Measurements from ENCODE around the gene TMEM101. TPM values are rescaled to one million over a fixed set of nuclear protein-coding genes. Genes with fewer than 3 reads are reported as not detected.

The TMEM101 gene
- total and polyA plus RNA-seq, 2 donors (not counting 1 experiment from before 2014, with no cell fraction given): 26.0 to 107 TPM

DNA sequence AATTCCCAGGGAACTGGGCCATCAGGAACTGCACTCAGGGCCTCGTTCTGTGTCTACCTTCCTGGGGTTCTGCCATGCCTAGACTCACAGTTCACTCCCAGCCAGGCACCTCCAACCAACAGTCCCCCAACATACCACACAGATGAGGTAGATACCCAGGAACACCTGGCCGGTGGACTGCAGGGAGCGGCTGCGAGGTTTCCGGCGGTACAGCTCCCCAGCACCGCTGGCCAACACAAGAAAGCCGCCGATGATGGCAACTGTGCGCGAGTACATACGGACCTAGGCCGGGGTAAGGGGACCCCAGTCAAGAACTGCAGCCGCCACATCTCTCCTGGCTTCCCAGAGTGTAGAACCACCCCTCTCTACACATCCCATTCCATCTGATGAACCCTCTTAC, 1.9 kb downstream of the TMEM101 start:
- Histone ChIP-seq H3K4me2 (ENCODE audit: extremely low read depth, insufficient read depth, low read length) (no peak overlapping the region), H3K27me3 (ENCODE audit: control insufficient read depth, insufficient read depth, low read length) (no peaks in the 10 kb centered on the region), H3K36me3 (ENCODE audit: control insufficient read depth, insufficient read depth, low read length) (peaks cover 5% of the 10 kb centered on the region), H4K20me1 (ENCODE audit: control insufficient read depth, extremely low read depth, insufficient read depth, low read length) (no peaks in the 10 kb centered on the region), H3K4me3 (replicated peaks in 1 of 4; ENCODE audit: control extremely low read depth in 1 of 4, insufficient read depth in 1 of 4, low read depth in 3 of 4, low read length in 4 of 4) (no peak overlapping the region), H3K27ac (ENCODE audit: insufficient read depth, low read length) (no peak overlapping the region), H3K4me1 (ENCODE audit: control insufficient read depth, extremely low read depth, insufficient read depth, low read length) (peaks cover 11% of the 10 kb centered on the region), H2AFZ (ENCODE audit: low read length) (no peak overlapping the region), H3K9ac (ENCODE audit: insufficient read depth, low read length) (no peak overlapping the region), H3K9me3 (ENCODE audit: control insufficient read depth, insufficient read depth, low read depth, low read length) (no peaks in the 10 kb centered on the region), H3K79me2 (ENCODE audit: control insufficient read depth, insufficient read depth, low read length) (peaks cover 2% of the 10 kb centered on the region)
- DNase-seq (ENCODE audit: low read depth in 2 of 2): no peak
- TF ChIP-seq EZH2 (IDR thresholded peaks at IDR 0.05; ENCODE audit: low read length, missing control alignments) (no peak), CTCF (conservative IDR thresholded peaks at IDR 0.05 in 1 of 2, IDR thresholded peaks at IDR 0.05 in 1 of 2; ENCODE audit: low read depth in 1 of 2, low read length in 2 of 2) (no peak)

- peaks cover 2% of the 10 kb centered on the region for H3K79me2 ChIP-seq (ENCODE audit: control insufficient read depth, insufficient read depth, low read length)
- no peak overlapping the region for H2AFZ ChIP-seq (ENCODE audit: low read length)
- H3K27ac ChIP-seq (ENCODE audit: insufficient read depth, low read length): no peak overlapping the region
- H3K4me1 ChIP-seq (ENCODE audit: control insufficient read depth, extremely low read depth, insufficient read depth, low read length): peaks cover 16% of the 10 kb centered on the region
- H3K27me3 ChIP-seq (ENCODE audit: control insufficient read depth, insufficient read depth, low read length): no peaks in the 10 kb centered on the region
- no peak overlapping the region for H3K4me2 ChIP-seq (ENCODE audit: extremely low read depth, insufficient read depth, low read length)
- no peak for DNase-seq (ENCODE audit: low read depth in 2 of 2)
- peaks cover 5% of the 10 kb centered on the region for H3K36me3 ChIP-seq (ENCODE audit: control insufficient read depth, insufficient read depth, low read length)
- H4K20me1 ChIP-seq (ENCODE audit: control insufficient read depth, extremely low read depth, insufficient read depth, low read length): no peaks in the 10 kb centered on the region
- no peaks in the 10 kb centered on the region for H3K9me3 ChIP-seq (ENCODE audit: control insufficient read depth, insufficient read depth, low read depth, low read length)
- TF ChIP-seq CTCF (conservative IDR thresholded peaks at IDR 0.05 in 1 of 2, IDR thresholded peaks at IDR 0.05 in 1 of 2; ENCODE audit: low read depth in 1 of 2, low read length in 2 of 2): no peak
- no peak for TF ChIP-seq EZH2 (IDR thresholded peaks at IDR 0.05; ENCODE audit: low read length, missing control alignments)
- no peak overlapping the region for H3K9ac ChIP-seq (ENCODE audit: insufficient read depth, low read length)
- no peak overlapping the region for H3K4me3 ChIP-seq (replicated peaks in 1 of 4; ENCODE audit: control extremely low read depth in 1 of 4, insufficient read depth in 1 of 4, low read depth in 3 of 4, low read length in 4 of 4)
Measured at GRCh38 chr17:44012391-44012790, 2.4 kb downstream of the TMEM101 start.

DNA sequence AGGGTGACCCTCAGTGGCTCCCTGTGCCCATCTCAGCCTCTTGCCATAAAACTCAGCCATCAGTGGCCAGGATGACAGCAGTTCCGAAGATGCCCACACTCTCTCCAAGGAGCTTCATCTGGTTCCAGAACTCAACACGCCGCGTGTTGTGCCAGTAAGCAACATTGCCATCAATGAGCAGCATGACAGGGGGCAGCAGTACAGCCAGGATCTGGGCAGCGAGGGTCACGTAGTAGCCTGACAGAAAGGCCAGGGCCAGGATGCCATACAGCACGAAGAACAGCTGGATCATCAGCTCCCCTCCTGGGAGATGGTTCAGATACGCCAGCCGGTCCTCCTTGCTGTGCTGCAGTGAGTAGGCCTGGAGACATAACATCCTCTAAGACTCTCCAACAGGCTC, 2.9 kb downstream of the TMEM101 start:
- no peak overlapping the region for H3K27ac ChIP-seq (ENCODE audit: insufficient read depth, low read length)
- H3K4me1 ChIP-seq (ENCODE audit: control insufficient read depth, extremely low read depth, insufficient read depth, low read length): peaks cover 17% of the 10 kb centered on the region
- no peaks in the 10 kb centered on the region for H3K27me3 ChIP-seq (ENCODE audit: control insufficient read depth, insufficient read depth, low read length)
- H2AFZ ChIP-seq (ENCODE audit: low read length): no peak overlapping the region
- H3K36me3 ChIP-seq (ENCODE audit: control insufficient read depth, insufficient read depth, low read length): peaks cover 5% of the 10 kb centered on the region
- H3K9me3 ChIP-seq (ENCODE audit: control insufficient read depth, insufficient read depth, low read depth, low read length): no peaks in the 10 kb centered on the region
- H3K4me3 ChIP-seq (replicated peaks in 1 of 4; ENCODE audit: control extremely low read depth in 1 of 4, insufficient read depth in 1 of 4, low read depth in 3 of 4, low read length in 4 of 4): no peak overlapping the region
- H3K9ac ChIP-seq (ENCODE audit: insufficient read depth, low read length): no peak overlapping the region
- peaks cover 2% of the 10 kb centered on the region for H3K79me2 ChIP-seq (ENCODE audit: control insufficient read depth, insufficient read depth, low read length)
- TF ChIP-seq CTCF (conservative IDR thresholded peaks at IDR 0.05 in 1 of 2, IDR thresholded peaks at IDR 0.05 in 1 of 2; ENCODE audit: low read depth in 1 of 2, low read length in 2 of 2): no peak
- TF ChIP-seq EZH2 (IDR thresholded peaks at IDR 0.05; ENCODE audit: low read length, missing control alignments): no peak
- H4K20me1 ChIP-seq (ENCODE audit: control insufficient read depth, extremely low read depth, insufficient read depth, low read length): no peaks in the 10 kb centered on the region
- no peak overlapping the region for H3K4me2 ChIP-seq (ENCODE audit: extremely low read depth, insufficient read depth, low read length)
- no peak for DNase-seq (ENCODE audit: low read depth in 2 of 2)

Data from fibroblast of lung (primary cell).